Thyroid gland (tissue), 4 donors: ENCODE measurements around the gene ZFP3.

Experiments
- CTCF ChIP-seq, 6 experiments: fragments of 200-600 bp in 3 of 6; fragments of 450-650 bp in 3 of 6; sonication (generic) in 3 of 6; IDR thresholded peaks; one replicate each; pipeline ENCODE4 v1.5.1; 2016 to 2019; ENCODE audit warnings: antibody characterized with exemption in 6 of 6, mild to moderate bottlenecking in 2 of 6, inconsistent platforms in 1 of 6, moderate library complexity in 1 of 6
- POLR2A ChIP-seq, 2 donors: fragments of 450-650 bp; IDR thresholded peaks; one replicate each; pipeline ENCODE4 v1.6.1; 2017; ENCODE audit warnings: antibody characterized with exemption in 2 of 2, mild to moderate bottlenecking in 2 of 2, moderate library complexity in 1 of 2

GRCh38 chr17:5111402-5112204, 33.3 kb downstream of the ZFP3 start, which contains the start of gene ZNF232:
- TF ChIP-seq CTCF (IDR thresholded peaks at IDR 0.05) (peak in 1 of 6 experiments; percentile 19), POLR2A (IDR thresholded peaks at IDR 0.05) (peak in 1 of 2 donors; percentile 67)
